ENCODE measurements around the gene MRPS15.

The MRPS15 gene

GRCh38 chr1:36450919-36451305, 13.3 kb downstream of the MRPS15 start:
- in situ Hi-C loops (cut with MboI; ENCODE audit: low sequenced_read_pairs, unreplicated experiment), result no loop called here
- DNase-seq (ENCODE audit: low spot score), result no peak
- TF ChIP-seq CTCF (IDR thresholded peaks at IDR 0.05; ENCODE audit: borderline replicate concordance, control extremely low read depth, extremely low read depth, insufficient read depth, missing control alignments), result no peak

- no peak for TF ChIP-seq CTCF (IDR thresholded peaks at IDR 0.05; ENCODE audit: borderline replicate concordance, control extremely low read depth, extremely low read depth, insufficient read depth, missing control alignments)
- in situ Hi-C loops (cut with MboI; ENCODE audit: low sequenced_read_pairs, unreplicated experiment), result no loop called here
- DNase-seq (ENCODE audit: low spot score), result peak; percentile 100
These were observed 13.8 kb downstream of the MRPS15 start, which contains the start of gene OSCP1 for GRCh38 chr1:36450270-36450918. Gene OSCP1, minus strand, starts transcription at chr1:36450451. Its CDS starts 82 bp downstream, at chr1:36450369.

GRCh38 chr1:36448530-36449056, 15.6 kb downstream of the MRPS15 start:
- DNase-seq (ENCODE audit: low spot score), result no peak
- in situ Hi-C loops (cut with MboI; ENCODE audit: low sequenced_read_pairs, unreplicated experiment), result no loop called here
- no peak for TF ChIP-seq CTCF (IDR thresholded peaks at IDR 0.05; ENCODE audit: borderline replicate concordance, control extremely low read depth, extremely low read depth, insufficient read depth, missing control alignments)

GRCh38 chr1:36447450-36447849, 16.7 kb downstream of the MRPS15 start:
- in situ Hi-C loops (cut with MboI; ENCODE audit: low sequenced_read_pairs, unreplicated experiment), result no loop called here
- DNase-seq (ENCODE audit: low spot score), result no peak
- no peak for TF ChIP-seq CTCF (IDR thresholded peaks at IDR 0.05; ENCODE audit: borderline replicate concordance, control extremely low read depth, extremely low read depth, insufficient read depth, missing control alignments)

GRCh38 chr1:36446746-36447145, 17.4 kb downstream of the MRPS15 start:
- DNase-seq (ENCODE audit: low spot score), result no peak
- in situ Hi-C loops (cut with MboI; ENCODE audit: low sequenced_read_pairs, unreplicated experiment), result no loop called here
- TF ChIP-seq CTCF (IDR thresholded peaks at IDR 0.05; ENCODE audit: borderline replicate concordance, control extremely low read depth, extremely low read depth, insufficient read depth, missing control alignments), result no peak

- TF ChIP-seq CTCF (IDR thresholded peaks at IDR 0.05; ENCODE audit: borderline replicate concordance, control extremely low read depth, extremely low read depth, insufficient read depth, missing control alignments), result peak; percentile 53
- peak; percentile 44 for DNase-seq (ENCODE audit: low spot score)
- in situ Hi-C loops (cut with MboI; ENCODE audit: low sequenced_read_pairs, unreplicated experiment), result no loop called here
These were observed 17.9 kb downstream of the MRPS15 start for GRCh38 chr1:36446271-36446670.
